ENCODE measurements around the gene C10orf90.

C10orf90 gene

DNA sequence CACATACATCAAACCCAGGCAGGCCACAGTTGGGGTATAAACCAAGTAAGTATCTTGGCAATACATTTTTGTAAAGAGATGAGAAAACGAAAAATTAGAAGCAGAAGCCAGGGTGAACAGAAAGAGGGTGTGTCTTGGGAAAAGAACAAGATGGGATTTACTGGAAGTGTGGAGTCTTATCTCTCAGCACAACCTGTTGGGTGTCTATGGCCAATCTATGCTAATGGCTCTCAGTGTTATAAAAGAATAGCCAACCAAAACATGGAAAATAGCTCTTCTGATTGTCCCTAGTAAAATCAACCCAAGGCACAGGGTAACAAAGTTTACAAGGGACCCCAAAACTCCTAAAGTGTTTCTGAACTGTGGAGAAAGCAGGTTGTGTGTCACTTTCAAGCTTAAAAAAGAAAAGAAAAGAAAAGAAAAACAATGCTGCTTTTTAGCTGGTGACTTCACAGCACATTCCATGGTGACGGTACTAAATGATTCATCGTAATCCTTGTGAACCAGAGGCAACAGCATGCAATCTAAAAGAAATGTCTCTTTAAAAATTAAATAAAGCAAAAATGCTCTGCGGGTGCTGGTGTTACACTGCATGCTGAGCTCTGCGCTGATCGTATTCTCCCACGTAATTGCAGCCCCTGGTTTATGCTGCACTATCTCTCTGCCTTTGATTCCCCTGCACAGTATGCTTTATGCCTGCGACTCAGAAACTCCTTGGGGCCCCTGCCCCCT lies 100.8 kb downstream of the C10orf90 start:
- Histone ChIP-seq H3K27me3 (ENCODE audit: insufficient read depth, poor library complexity, severe bottlenecking) (no peaks in the 10 kb centered on the region), H3K27ac (replicated peaks) (no peak overlapping the region), H3K4me3 (replicated peaks; ENCODE audit: insufficient read depth, low read length) (no peak overlapping the region)
- DNase-seq (ENCODE audit: low read depth in 1 of 2, low spot score in 1 of 2), result no peak
- TF ChIP-seq, protein P1, sequence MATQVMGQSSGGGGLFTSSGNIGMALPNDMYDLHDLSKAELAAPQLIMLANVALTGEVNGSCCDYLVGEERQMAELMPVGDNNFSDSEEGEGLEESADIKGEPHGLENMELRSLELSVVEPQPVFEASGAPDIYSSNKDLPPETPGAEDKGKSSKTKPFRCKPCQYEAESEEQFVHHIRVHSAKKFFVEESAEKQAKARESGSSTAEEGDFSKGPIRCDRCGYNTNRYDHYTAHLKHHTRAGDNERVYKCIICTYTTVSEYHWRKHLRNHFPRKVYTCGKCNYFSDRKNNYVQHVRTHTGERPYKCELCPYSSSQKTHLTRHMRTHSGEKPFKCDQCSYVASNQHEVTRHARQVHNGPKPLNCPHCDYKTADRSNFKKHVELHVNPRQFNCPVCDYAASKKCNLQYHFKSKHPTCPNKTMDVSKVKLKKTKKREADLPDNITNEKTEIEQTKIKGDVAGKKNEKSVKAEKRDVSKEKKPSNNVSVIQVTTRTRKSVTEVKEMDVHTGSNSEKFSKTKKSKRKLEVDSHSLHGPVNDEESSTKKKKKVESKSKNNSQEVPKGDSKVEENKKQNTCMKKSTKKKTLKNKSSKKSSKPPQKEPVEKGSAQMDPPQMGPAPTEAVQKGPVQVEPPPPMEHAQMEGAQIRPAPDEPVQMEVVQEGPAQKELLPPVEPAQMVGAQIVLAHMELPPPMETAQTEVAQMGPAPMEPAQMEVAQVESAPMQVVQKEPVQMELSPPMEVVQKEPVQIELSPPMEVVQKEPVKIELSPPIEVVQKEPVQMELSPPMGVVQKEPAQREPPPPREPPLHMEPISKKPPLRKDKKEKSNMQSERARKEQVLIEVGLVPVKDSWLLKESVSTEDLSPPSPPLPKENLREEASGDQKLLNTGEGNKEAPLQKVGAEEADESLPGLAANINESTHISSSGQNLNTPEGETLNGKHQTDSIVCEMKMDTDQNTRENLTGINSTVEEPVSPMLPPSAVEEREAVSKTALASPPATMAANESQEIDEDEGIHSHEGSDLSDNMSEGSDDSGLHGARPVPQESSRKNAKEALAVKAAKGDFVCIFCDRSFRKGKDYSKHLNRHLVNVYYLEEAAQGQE (IDR thresholded peaks at IDR 0.05; ENCODE audit: insufficient replicate concordance, low read depth), result no peak
- TF ChIP-seq GABPA (IDR thresholded peaks at IDR 0.05; ENCODE audit: low read depth), result no peak
- no peak for TF ChIP-seq POLR2AphosphoS5 (IDR thresholded peaks at IDR 0.05; ENCODE audit: low read depth)
- TF ChIP-seq, protein P2, sequence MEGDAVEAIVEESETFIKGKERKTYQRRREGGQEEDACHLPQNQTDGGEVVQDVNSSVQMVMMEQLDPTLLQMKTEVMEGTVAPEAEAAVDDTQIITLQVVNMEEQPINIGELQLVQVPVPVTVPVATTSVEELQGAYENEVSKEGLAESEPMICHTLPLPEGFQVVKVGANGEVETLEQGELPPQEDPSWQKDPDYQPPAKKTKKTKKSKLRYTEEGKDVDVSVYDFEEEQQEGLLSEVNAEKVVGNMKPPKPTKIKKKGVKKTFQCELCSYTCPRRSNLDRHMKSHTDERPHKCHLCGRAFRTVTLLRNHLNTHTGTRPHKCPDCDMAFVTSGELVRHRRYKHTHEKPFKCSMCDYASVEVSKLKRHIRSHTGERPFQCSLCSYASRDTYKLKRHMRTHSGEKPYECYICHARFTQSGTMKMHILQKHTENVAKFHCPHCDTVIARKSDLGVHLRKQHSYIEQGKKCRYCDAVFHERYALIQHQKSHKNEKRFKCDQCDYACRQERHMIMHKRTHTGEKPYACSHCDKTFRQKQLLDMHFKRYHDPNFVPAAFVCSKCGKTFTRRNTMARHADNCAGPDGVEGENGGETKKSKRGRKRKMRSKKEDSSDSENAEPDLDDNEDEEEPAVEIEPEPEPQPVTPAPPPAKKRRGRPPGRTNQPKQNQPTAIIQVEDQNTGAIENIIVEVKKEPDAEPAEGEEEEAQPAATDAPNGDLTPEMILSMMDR (IDR thresholded peaks at IDR 0.05; ENCODE audit: insufficient read depth, low read length), result no peak
- TF ChIP-seq SPI1 (IDR thresholded peaks at IDR 0.05; ENCODE audit: borderline replicate concordance, low read depth), result no peak

DNA sequence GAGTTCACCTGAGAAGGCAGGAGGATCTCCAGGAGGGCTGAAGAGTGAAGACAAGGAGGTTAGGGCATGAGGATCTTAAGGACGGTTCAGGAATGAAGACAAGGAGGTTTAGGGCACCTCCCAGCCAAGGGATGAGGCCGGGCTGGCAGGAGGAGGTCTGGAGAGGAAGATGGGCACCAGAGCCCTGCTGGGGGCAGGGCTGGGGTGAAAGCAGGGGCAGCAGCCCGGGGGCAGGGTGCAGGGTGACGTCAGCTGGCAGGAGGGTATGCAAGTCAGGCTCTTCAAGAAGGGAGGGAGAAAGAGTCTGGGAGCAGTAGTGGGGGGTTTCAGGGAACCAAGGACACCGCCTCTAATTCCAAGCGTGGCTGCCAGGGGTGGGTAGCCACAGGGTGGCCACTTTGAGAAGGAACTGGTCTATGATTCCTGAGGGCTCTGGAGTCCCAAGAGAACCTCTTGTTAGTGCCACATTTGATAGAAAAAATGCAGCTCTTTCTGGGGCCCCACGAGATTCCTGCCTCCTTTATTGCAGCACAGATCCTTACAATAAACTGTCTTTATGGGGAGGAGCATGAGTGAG lies 101.6 kb downstream of the C10orf90 start:
- no peak for DNase-seq (ENCODE audit: low read depth in 1 of 2, low spot score in 1 of 2)
- Histone ChIP-seq H3K27me3 (ENCODE audit: insufficient read depth, poor library complexity, severe bottlenecking) (no peaks in the 10 kb centered on the region), H3K27ac (replicated peaks) (no peak overlapping the region), H3K4me3 (replicated peaks; ENCODE audit: insufficient read depth, low read length) (no peak overlapping the region)
- TF ChIP-seq, protein P1 (IDR thresholded peaks at IDR 0.05; ENCODE audit: insufficient replicate concordance, low read depth), result no peak
- no peak for TF ChIP-seq GABPA (IDR thresholded peaks at IDR 0.05; ENCODE audit: low read depth)
- TF ChIP-seq, protein P2 (IDR thresholded peaks at IDR 0.05; ENCODE audit: insufficient read depth, low read length), result no peak
- TF ChIP-seq POLR2AphosphoS5 (IDR thresholded peaks at IDR 0.05; ENCODE audit: low read depth), result no peak

DNA sequence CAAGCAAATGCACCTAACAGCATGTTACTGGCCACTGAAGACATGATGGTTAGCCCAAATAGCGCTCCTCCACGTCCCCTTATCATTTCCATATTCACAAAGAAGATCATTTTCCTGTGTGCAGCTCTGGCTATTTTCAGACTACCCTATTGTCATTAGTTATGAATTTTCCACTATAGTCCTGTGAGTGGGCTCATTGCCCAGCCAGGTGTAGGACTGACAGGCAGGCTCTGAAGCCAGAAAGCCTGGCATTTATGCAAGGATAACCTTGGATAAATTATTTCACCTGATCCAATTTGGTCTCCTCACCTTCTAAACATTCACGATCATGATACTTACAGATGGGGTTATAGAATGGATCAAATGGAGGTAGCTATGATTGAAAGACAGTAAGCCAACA lies 104.6 kb downstream of the C10orf90 start:
- no peak overlapping the region for H3K27ac ChIP-seq (replicated peaks)
- no peaks in the 10 kb centered on the region for H3K27me3 ChIP-seq (ENCODE audit: insufficient read depth, poor library complexity, severe bottlenecking)
- H3K4me3 ChIP-seq (replicated peaks; ENCODE audit: insufficient read depth, low read length), result no peak overlapping the region
- no peak for DNase-seq (ENCODE audit: low read depth in 1 of 2, low spot score in 1 of 2)
- TF ChIP-seq, protein P2 (IDR thresholded peaks at IDR 0.05; ENCODE audit: insufficient read depth, low read length), result no peak
- TF ChIP-seq, protein P1 (IDR thresholded peaks at IDR 0.05; ENCODE audit: insufficient replicate concordance, low read depth), result no peak
- no peak for TF ChIP-seq GABPA (IDR thresholded peaks at IDR 0.05; ENCODE audit: low read depth)

Data from HL-60 (cell line).